OCI-LY7 (cell line): ENCODE measurements around the gene LSM5. TPM values are rescaled to one million over a fixed set of nuclear protein-coding genes. Genes with fewer than 3 reads are reported as not detected.

Experiments
- BruUV-seq: library from RNA; stranded (reverse); fragments of 400-500 nt; replicated peaks from 2 replicates; lab custom pipeline; 2021; lab: Mats Ljungman, UMichigan
- CTCF ChIA-PET: fragments of 300-600 bp; sonication (Branson Sonifier 250); formaldehyde crosslinking; loops from one replicate; lab custom pipeline; 2022; ENCODE audit warnings: antibody characterized with exemption; ENCODE audit not compliant: unreplicated experiment; lab: Charles Lee
- POLR2A ChIA-PET: fragments of 300-600 bp; sonication (Branson Sonifier 250); formaldehyde crosslinking; loops from one replicate; lab custom pipeline; 2022; ENCODE audit warnings: antibody characterized with exemption; lab: Charles Lee
- DNase-seq: peaks from one replicate; pipeline ENCODE4 v3.0.0-alpha.2; 2015; ENCODE audit warnings: low spot score
- H2AFZ ChIP-seq: fragments of 200-600 bp; sonication (generic), shearing (Covaris generic); 2 replicates; pipeline ENCODE4 v1.6.1; 2014; ENCODE audit warnings: mild to moderate bottlenecking, antibody characterized with exemption, low read length, moderate library complexity
- H3K27ac ChIP-seq: fragments of 200-600 bp; sonication (generic); 2 replicates; pipeline ENCODE4 v1.5.1; 2014; ENCODE audit warnings: mixed run types, low read depth, mild to moderate bottlenecking, moderate library complexity, low read length, inconsistent platforms; ENCODE audit not compliant: poor library complexity, severe bottlenecking
- H3K36me3 ChIP-seq: fragments of 200-600 bp; sonication (generic); 2 replicates; pipeline ENCODE4 v1.6.1; 2014; ENCODE audit warnings: mild to moderate bottlenecking, antibody characterized with exemption, low read length, moderate library complexity, mixed read lengths; ENCODE audit not compliant: insufficient read depth
- H3K4me1 ChIP-seq: fragments of 200-600 bp; sonication (generic); 2 replicates; pipeline ENCODE4 v1.5.1; 2014; ENCODE audit warnings: mild to moderate bottlenecking, low read length; ENCODE audit not compliant: insufficient read depth, poor library complexity, severe bottlenecking
- H3K4me2 ChIP-seq: fragments of 200-600 bp; sonication (generic); 2 replicates; pipeline ENCODE4 v1.6.1; 2014; ENCODE audit warnings: mild to moderate bottlenecking, low read length
- H3K4me3 ChIP-seq: fragments of 200-600 bp; sonication (generic); 2 replicates; pipeline ENCODE4 v1.5.1; 2014; ENCODE audit warnings: mild to moderate bottlenecking, low read depth, low read length; ENCODE audit not compliant: poor library complexity, severe bottlenecking
- H3K79me2 ChIP-seq: fragments of 200-600 bp; sonication (generic); 2 replicates; pipeline ENCODE4 v1.6.1; 2016; ENCODE audit warnings: low read depth, mild to moderate bottlenecking, low read length, moderate library complexity, mixed read lengths; ENCODE audit not compliant: insufficient read depth
- H3K9me2 ChIP-seq: fragments of 200-600 bp; sonication (generic); 2 replicates; pipeline ENCODE4 v1.6.1; 2016; ENCODE audit warnings: mild to moderate bottlenecking, low read length, mixed read lengths; ENCODE audit not compliant: insufficient read depth
- H3K9me3 ChIP-seq: fragments of 200-600 bp; sonication (generic); 2 replicates; pipeline ENCODE4 v1.6.1; 2014; ENCODE audit warnings: mild to moderate bottlenecking, mixed run types, low read length, mixed read lengths
- H4K20me1 ChIP-seq: fragments of 200-600 bp; sonication (generic); 2 replicates; pipeline ENCODE4 v1.6.1; 2014; ENCODE audit warnings: mild to moderate bottlenecking, antibody characterized with exemption, low read length, moderate library complexity, mixed read lengths; ENCODE audit not compliant: insufficient read depth
- EZH2phosphoT487 ChIP-seq: fragments of 200-600 bp; sonication (generic); IDR thresholded peaks from 2 replicates; pipeline ENCODE4 v1.6.1; 2018; ENCODE audit warnings: low read depth, borderline replicate concordance, mild to moderate bottlenecking, mixed run types, antibody characterized with exemption, low read length, moderate library complexity, mixed read lengths
- intact Hi-C: fragments of 100-400 bp; cut with micrococcal nuclease; formaldehyde crosslinking; loops from one replicate; pipeline ENCODE4 v1.10.0; 2022; ENCODE audit not compliant: unreplicated experiment
- total RNA-seq, 2 experiments: library from RNA; depleted of rRNA in 1 of 2; stranded (reverse); fragments of >200 nt in 1 of 2; shearing (Covaris generic) in 1 of 2; gene quantifications; 2 replicates each; pipeline ENCODE4 v1.2.3, GENCODE V29; 2014 to 2022
- TF ChIP-seq, protein P1 (sequence below): fragments of 200-600 bp; sonication (generic); conservative IDR thresholded peaks from 2 replicates; pipeline ENCODE4 v1.5.1; 2014; ENCODE audit warnings: mild to moderate bottlenecking, antibody characterized with exemption, low read length, moderate library complexity, mixed read lengths

The LSM5 gene
- total RNA-seq, 2 experiments from 2014 or later = 38.9 to 108 TPM

DNA sequence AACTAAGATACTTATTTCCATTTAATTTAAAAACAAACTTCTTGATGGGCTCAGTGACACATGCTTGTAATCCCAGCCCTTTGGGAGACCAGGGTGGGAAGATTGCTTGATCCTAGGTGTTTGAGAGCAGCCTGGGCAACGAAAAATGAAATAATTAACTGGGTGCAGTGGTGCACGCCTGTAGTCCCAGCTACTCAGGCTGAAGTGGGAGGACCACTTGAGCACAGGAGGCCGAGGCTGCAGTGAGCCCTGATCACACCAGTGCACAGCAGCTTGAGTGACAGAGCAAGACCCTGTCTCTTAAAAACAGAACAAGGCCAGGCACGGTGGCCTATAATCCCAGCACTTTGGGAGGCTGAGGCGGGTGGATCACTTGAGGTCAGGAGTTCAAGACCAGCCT lies 42.5 kb upstream of the LSM5 start:
- no peak for DNase-seq
- no peaks in the 10 kb centered on the region for H4K20me1 ChIP-seq
- no peak overlapping the region for H3K4me3 ChIP-seq
- intact Hi-C loops = no loop called here
- peaks cover 20% of the 10 kb centered on the region; the same call in 1 of the 2 replicates for H3K79me2 ChIP-seq
- no TSS peak for BruUV-seq
- peaks cover 42% of the 10 kb centered on the region for H3K36me3 ChIP-seq
- TF ChIP-seq EZH2phosphoT487 = no peak
- TF ChIP-seq, protein P1, sequence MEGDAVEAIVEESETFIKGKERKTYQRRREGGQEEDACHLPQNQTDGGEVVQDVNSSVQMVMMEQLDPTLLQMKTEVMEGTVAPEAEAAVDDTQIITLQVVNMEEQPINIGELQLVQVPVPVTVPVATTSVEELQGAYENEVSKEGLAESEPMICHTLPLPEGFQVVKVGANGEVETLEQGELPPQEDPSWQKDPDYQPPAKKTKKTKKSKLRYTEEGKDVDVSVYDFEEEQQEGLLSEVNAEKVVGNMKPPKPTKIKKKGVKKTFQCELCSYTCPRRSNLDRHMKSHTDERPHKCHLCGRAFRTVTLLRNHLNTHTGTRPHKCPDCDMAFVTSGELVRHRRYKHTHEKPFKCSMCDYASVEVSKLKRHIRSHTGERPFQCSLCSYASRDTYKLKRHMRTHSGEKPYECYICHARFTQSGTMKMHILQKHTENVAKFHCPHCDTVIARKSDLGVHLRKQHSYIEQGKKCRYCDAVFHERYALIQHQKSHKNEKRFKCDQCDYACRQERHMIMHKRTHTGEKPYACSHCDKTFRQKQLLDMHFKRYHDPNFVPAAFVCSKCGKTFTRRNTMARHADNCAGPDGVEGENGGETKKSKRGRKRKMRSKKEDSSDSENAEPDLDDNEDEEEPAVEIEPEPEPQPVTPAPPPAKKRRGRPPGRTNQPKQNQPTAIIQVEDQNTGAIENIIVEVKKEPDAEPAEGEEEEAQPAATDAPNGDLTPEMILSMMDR = no peak
- ChIA-PET POLR2A (interaction anchor here (0.7 kb wide), 1 partner anchor 58 kb away, joined by 3 read pairs; no protein-coding TSS in a partner anchor), CTCF (no interaction called here)
- no peak overlapping the region for H2AFZ ChIP-seq
- H3K9me3 ChIP-seq = peaks cover 14% of the 10 kb centered on the region; the same call in 1 of the 2 replicates
- no peaks in the 10 kb centered on the region for H3K4me1 ChIP-seq
- no peak overlapping the region for H3K27ac ChIP-seq
- H3K4me2 ChIP-seq = no peak overlapping the region
- H3K9me2 ChIP-seq = no peaks in the 10 kb centered on the region

DNA sequence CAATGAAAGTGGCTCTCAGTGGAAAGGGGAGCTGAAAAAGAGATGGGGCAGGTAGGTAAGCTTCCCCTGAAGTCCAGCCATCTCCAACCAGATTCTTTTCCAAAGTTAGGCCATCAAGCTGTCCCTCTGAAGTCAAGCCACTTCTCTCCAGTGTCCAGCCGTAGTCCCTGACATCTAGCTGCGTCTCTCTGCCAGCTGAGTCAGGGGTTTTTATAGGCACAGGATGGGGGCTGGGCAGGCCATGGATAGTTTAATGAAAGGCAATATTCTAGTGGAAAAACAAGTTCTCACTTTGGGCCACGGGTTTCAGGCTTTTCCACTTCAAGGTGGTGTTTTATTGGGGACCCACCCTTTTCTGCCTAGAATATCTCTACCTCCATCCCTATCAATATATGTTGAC lies 41.9 kb upstream of the LSM5 start:
- Histone ChIP-seq H3K4me3 (no peak overlapping the region), H4K20me1 (no peaks in the 10 kb centered on the region), H3K4me1 (no peaks in the 10 kb centered on the region), H3K27ac (no peak overlapping the region), H3K79me2 (peaks cover 20% of the 10 kb centered on the region; the same call in 1 of the 2 replicates), H3K36me3 (peaks cover 42% of the 10 kb centered on the region), H3K9me3 (peaks cover 14% of the 10 kb centered on the region; the same call in 1 of the 2 replicates), H2AFZ (no peak overlapping the region), H3K9me2 (no peaks in the 10 kb centered on the region), H3K4me2 (no peak overlapping the region)
- intact Hi-C loops = no loop called here
- DNase-seq = no peak
- no peak for TF ChIP-seq EZH2phosphoT487
- TF ChIP-seq, protein P1 = no peak
- ChIA-PET POLR2A (interaction anchor here (0.7 to 1.2 kb wide), 3 partner anchors 13 to 57 kb away, joined by 3 to 6 read pairs (median 3); no protein-coding TSS in a partner anchor), CTCF (no interaction called here)
- BruUV-seq = no TSS peak

DNA sequence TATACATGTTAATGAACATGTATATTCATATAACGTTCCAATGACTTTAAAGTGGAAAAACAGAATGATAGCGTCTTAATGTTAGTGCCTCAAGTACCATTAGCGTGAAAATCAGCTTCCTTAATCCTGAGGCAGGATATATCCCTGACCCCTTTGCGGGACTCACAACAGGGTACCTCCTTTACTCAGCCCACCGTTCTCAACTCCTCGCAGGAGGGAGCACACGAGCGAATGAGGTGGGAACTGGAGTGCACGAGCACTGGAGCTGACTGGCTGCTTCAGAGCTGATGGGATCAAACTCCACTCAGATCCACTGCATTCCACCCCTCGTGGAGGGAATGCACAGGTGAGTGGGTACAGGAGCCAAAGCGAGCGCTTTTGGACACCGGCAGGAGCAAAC lies 41.2 kb upstream of the LSM5 start:
- Histone ChIP-seq H3K36me3 (peaks cover 46% of the 10 kb centered on the region), H3K4me2 (no peak overlapping the region), H3K9me2 (no peaks in the 10 kb centered on the region), H3K4me3 (no peak overlapping the region), H3K27ac (no peak overlapping the region), H2AFZ (no peak overlapping the region), H4K20me1 (no peaks in the 10 kb centered on the region), H3K9me3 (peaks cover 14% of the 10 kb centered on the region; the same call in 1 of the 2 replicates), H3K4me1 (no peaks in the 10 kb centered on the region), H3K79me2 (peaks cover 20% of the 10 kb centered on the region; the same call in 1 of the 2 replicates)
- intact Hi-C loops = no loop called here
- POLR2A ChIA-PET = interaction anchor here (0.6 to 1.2 kb wide), 5 partner anchors 9 to 35 kb away, joined by 3 to 6 read pairs (median 4); no protein-coding TSS in a partner anchor
- no peak for DNase-seq
- BruUV-seq = no TSS peak
- CTCF ChIA-PET = no interaction called here
- TF ChIP-seq, protein P1 = no peak
- TF ChIP-seq EZH2phosphoT487 = no peak
